Astrocyte (in vitro differentiated cells and primary cell): ENCODE data around the gene LYPLA2.

Experiments used
- CTCF ChIP-seq: IDR thresholded peaks from 2 replicates; pipeline ENCODE4 v1.5.1; 2011; ENCODE audit warnings: low read depth, mild to moderate bottlenecking, inconsistent platforms, low read length, moderate library complexity; ENCODE audit not compliant: insufficient read depth
- EZH2 ChIP-seq: IDR thresholded peaks from 2 replicates; pipeline ENCODE4 v1.6.1; 2012; ENCODE audit warnings: mild to moderate bottlenecking, low read length, inconsistent platforms; ENCODE audit not compliant: insufficient read depth

GRCh38 chr1:23774174-23774880 is 16.6 kb upstream of the LYPLA2 start:
- TF ChIP-seq CTCF (no peak), EZH2 (no peak)
